Heart left ventricle (tissue), 16 donors: Measurements from ENCODE around the gene FOXJ3. TPM values are rescaled to one million over a fixed set of nuclear protein-coding genes. Genes with fewer than 3 reads are reported as not detected.

Experiments used
- ATAC-seq, 4 donors: fragments of 200-7000 bp; cut with Tn5 transposase; one replicate each; pipeline ENCODE4 v1.9.1; 2020 to 2022; ENCODE audit warnings: moderate library complexity in 4 of 4, mild to moderate bottlenecking in 3 of 4, moderate number of reproducible peaks in 1 of 4
- DNase-seq, 5 donors: peaks; one replicate each; pipeline ENCODE4 v3.0.0-alpha.2; 2020
- H3K27ac ChIP-seq, 12 donors: fragments of 200-600 bp; sonication (generic) in 4 of 12; one replicate each; pipeline versions ENCODE4 v1.5.0 to v1.8.0; 2016 to 2022; ENCODE audit warnings: mild to moderate bottlenecking in 2 of 12
- H3K27me3 ChIP-seq, 9 donors: fragments of 200-600 bp; sonication (generic) in 2 of 9; one replicate each; pipeline versions ENCODE4 v1.5.1 to v1.8.0; 2016 to 2022; ENCODE audit warnings: mild to moderate bottlenecking in 3 of 9
- H3K36me3 ChIP-seq, 9 donors: fragments of 200-600 bp; sonication (generic) in 2 of 9; one replicate each; pipeline versions ENCODE4 v1.5.0 to v1.8.0; 2018 to 2022; ENCODE audit warnings: mild to moderate bottlenecking in 2 of 9
- H3K4me1 ChIP-seq, 12 donors: fragments of 200-600 bp; sonication (generic) in 4 of 12; one replicate each; pipeline versions ENCODE4 v1.5.0 to v1.8.0; 2016 to 2022; ENCODE audit warnings: mild to moderate bottlenecking in 3 of 12
- H3K4me3 ChIP-seq, 12 donors: fragments of 200-600 bp; sonication (generic) in 4 of 12; one replicate each; pipeline versions ENCODE4 v1.5.0 to v1.8.0; 2017 to 2022; ENCODE audit warnings: mild to moderate bottlenecking in 9 of 12, moderate library complexity in 4 of 12
- H3K9me3 ChIP-seq, 12 donors: fragments of 200-600 bp; sonication (generic) in 4 of 12; one replicate each; pipeline versions ENCODE4 v1.5.0 to v1.8.0; 2016 to 2022; ENCODE audit warnings: mild to moderate bottlenecking in 1 of 12
- CTCF ChIP-seq, 12 donors: fragments of 200-600 bp; sonication (generic) in 4 of 12; IDR thresholded peaks; one replicate each; pipeline versions ENCODE4 v1.5.0 to v1.8.0; 2018 to 2022; ENCODE audit warnings: antibody characterized with exemption in 12 of 12, mild to moderate bottlenecking in 5 of 12
- POLR2A ChIP-seq, 2 donors: fragments of 450-650 bp; IDR thresholded peaks; one replicate each; pipeline ENCODE4 v1.6.1; 2017; ENCODE audit warnings: antibody characterized with exemption in 2 of 2, mild to moderate bottlenecking in 2 of 2, moderate library complexity in 2 of 2
- WGBS, 4 donors: extraction: QIAGEN DNeasy Blood & Tissue Kit in 2 of 4; methylation state at CpG; one replicate each; pipeline versions ENCODE4 v1.1.5 to v1.1.7; 2013 to 2018; 5-methylcytosine and 5-hydroxymethylcytosine counted together
- intact Hi-C, 10 donors: fragments of 100-400 bp; cut with DNase I; formaldehyde crosslinking; loops; one replicate each; pipeline versions ENCODE4 v1.11.1 to v1.14.2; 2022
- polyA plus RNA-seq, 2 donors: library from polyadenylated mRNA; stranded (reverse); fragments of 200-250 nt; gene quantifications; one replicate each; pipeline ENCODE4 v1.2.3, GENCODE V29; 2013
- total RNA-seq, 9 donors: library from RNA; depleted of rRNA in 2 of 9; stranded (reverse); fragments of >200 nt in 2 of 9; fragmentation: NEBNext Ultra II Directional in 3 of 9; extraction: Animal tissue kit (Norgen Biotek cat#: 25700) in 3 of 9; gene quantifications; one replicate each; pipeline versions ENCODE4 v1.1.0 to v1.2.4, GENCODE V29; 2016 to 2023
- donor health status: ischemic (EF 13 %, LVEDD 7.1; RV severe dilation, severe dysfunction).
- donor health status: healthy with polysubstance abuse.
- donor health status: DM: no; HTN: yes; CAD: no.
- donor health status: DM: no; HTN: no; CAD: no.
- donor health status: ischemic (EF 25% LVEDD 6.9; RV normal size, moderate dysfunction).
- donor health status: ischemic (EF 25% LVEDD 5.7; RV mildly dilated, moderate dysfunction).
- donor health status: healthy.
- donor health status: DM: yes; HTN: yes; CAD: no.
- donor health status: ischemic (EF 35%, LVEDD 5.7; RV mildly dilated, moderate dysfunction).
- donor health status: nonischemic (EF 11% LVEDD 7.7; RV severe dilation, severe dysfunction).
- donor health status: DM: yes; HTN: yes; CAD: no.
- donor health status: PGD.
- donor health status: ischemic (EF 29% LVEDD 5.4; RV normal size, mild dysfunction).
- donor health status: nonischemic (EF 23%, LVEDD 6.1; RV moderate dilation, normal function).

The FOXJ3 gene
- total and polyA plus RNA-seq, 11 donors, result 10.8 to 48.8 (median 36.4) TPM

GRCh38 chr1:42328047-42328625 is 6.9 kb downstream of the FOXJ3 start:
- intact Hi-C loops, result no loop called here
- Histone ChIP-seq H3K4me1 (peaks cover 2 to 87% (median 54%) of the 10 kb centered on the region in 12 donors), H3K36me3 (no peaks in the 10 kb centered on the region), H3K9me3 (no peaks in the 10 kb centered on the region), H3K27ac (no peak overlapping the region), H3K27me3 (no peaks in the 10 kb centered on the region), H3K4me3 (no peak overlapping the region)
- DNase-seq (no peak), ATAC-seq (no peak)
- TF ChIP-seq POLR2A (IDR thresholded peaks at IDR 0.05) (no peak), CTCF (IDR thresholded peaks at IDR 0.05) (no peak)
- WGBS, 4 donors, result 86 to 92% (median 90%) methylated on average over 5 of the region's 5 CpGs

GRCh38 chr1:42325014-42325402 is 10.0 kb downstream of the FOXJ3 start:
- Histone ChIP-seq H3K27me3 (no peaks in the 10 kb centered on the region), H3K27ac (no peak overlapping the region), H3K4me1 (peaks cover 6 to 93% (median 66%) of the 10 kb centered on the region in 12 donors), H3K36me3 (no peaks in the 10 kb centered on the region), H3K4me3 (no peak overlapping the region), H3K9me3 (no peaks in the 10 kb centered on the region)
- intact Hi-C loops, result no loop called here
- ATAC-seq, result no peak
- 77 to 85% (median 82%) methylated on average over 2 of the region's 2 CpGs for WGBS, 4 donors
- DNase-seq, result no peak
- no peak for TF ChIP-seq POLR2A (IDR thresholded peaks at IDR 0.05)
- no peak for TF ChIP-seq CTCF (IDR thresholded peaks at IDR 0.05)

- Histone ChIP-seq H3K27ac (no peak overlapping the region), H3K9me3 (no peaks in the 10 kb centered on the region), H3K27me3 (no peaks in the 10 kb centered on the region), H3K4me1 (peaks cover 9 to 93% (median 68%) of the 10 kb centered on the region in 12 donors), H3K4me3 (no peak overlapping the region), H3K36me3 (no peaks in the 10 kb centered on the region)
- DNase-seq (no peak), ATAC-seq (peak in 2 of 4 donors; percentile 18 to 38)
- intact Hi-C loops, result loop anchor here in 1 of 10 donors (5.0 kb wide), 1 partner anchor 147 kb away; no protein-coding TSS in a partner anchor
- WGBS, 4 donors, result 76 to 80% (median 79%) methylated on average over 6 of the region's 6 CpGs
- TF ChIP-seq CTCF (IDR thresholded peaks at IDR 0.05), result no peak
- TF ChIP-seq POLR2A (IDR thresholded peaks at IDR 0.05), result no peak
Measured at GRCh38 chr1:42324398-42325013, 10.5 kb downstream of the FOXJ3 start.

- no peak for DNase-seq
- peak overlapping the region in 1 of 12 donors; percentile 59 for H3K27ac ChIP-seq
- H3K36me3 ChIP-seq, result no peaks in the 10 kb centered on the region
- H3K4me3 ChIP-seq, result no peak overlapping the region
- no peak for TF ChIP-seq POLR2A (IDR thresholded peaks at IDR 0.05)
- TF ChIP-seq CTCF (IDR thresholded peaks at IDR 0.05), result no peak
- peaks cover 9 to 93% (median 71%) of the 10 kb centered on the region in 12 donors for H3K4me1 ChIP-seq
- ATAC-seq, result no peak
- H3K9me3 ChIP-seq, result no peaks in the 10 kb centered on the region
- H3K27me3 ChIP-seq, result no peaks in the 10 kb centered on the region
- WGBS, 4 donors, result 65 to 75% (median 70%) methylated on average over 2 of the region's 2 CpGs
- intact Hi-C loops, result loop anchor here in 1 of 10 donors (5.0 kb wide), 1 partner anchor 146 kb away; no protein-coding TSS in a partner anchor
Measured at GRCh38 chr1:42323551-42323950, 11.5 kb downstream of the FOXJ3 start.
